Stimulated activated CD4-positive, alpha-beta T cell treated with anti-CD3 and anti-CD28 coated beads, TNF-alpha, amount 100 ng/mL, for 24 hours (primary cell): ENCODE results near the gene ZNF76.
"Not testable (repeated sequence)": the region's sequence is repeated elsewhere in the genome, so short reads cannot be mapped to it uniquely, and the experiment has no call there.

Source experiments
- DNase-seq, 3 experiments: peaks; one replicate each; pipeline ENCODE4 v3.0.0-alpha.2; 2020; ENCODE audit warnings: low read depth in 3 of 3

ZNF76 gene

GRCh38 chr6:35300848-35301247, 41.3 kb downstream of the ZNF76 start:
- no peak for DNase-seq

GRCh38 chr6:35302604-35303241, 43.2 kb downstream of the ZNF76 start:
- DNase-seq, result peak; percentile 78 to 86 (median 81)

GRCh38 chr6:35304299-35304698, 44.8 kb downstream of the ZNF76 start:
- no peak for DNase-seq

GRCh38 chr6:35305117-35305516, 45.6 kb downstream of the ZNF76 start:
- no peak for DNase-seq

- DNase-seq, result not testable (repeated sequence)
Measured at GRCh38 chr6:35307138-35307537, 47.6 kb downstream of the ZNF76 start.

GRCh38 chr6:35308543-35308942, 49.0 kb downstream of the ZNF76 start:
- DNase-seq, result not testable (repeated sequence)

- no peak for DNase-seq
Measured at GRCh38 chr6:35309611-35310264, 50.2 kb downstream of the ZNF76 start.

GRCh38 chr6:35310265-35310831, 50.8 kb downstream of the ZNF76 start:
- no peak for DNase-seq

- peak in 1 of 3 experiments; percentile 41 for DNase-seq
Measured at GRCh38 chr6:35311390-35312075, 52.0 kb downstream of the ZNF76 start.

GRCh38 chr6:35312076-35312800, 52.7 kb downstream of the ZNF76 start:
- DNase-seq, result no peak

GRCh38 chr6:35312807-35313206, 53.3 kb downstream of the ZNF76 start:
- no peak for DNase-seq

- DNase-seq, result no peak
Measured at GRCh38 chr6:35317483-35318195, 58.1 kb downstream of the ZNF76 start.

GRCh38 chr6:35318196-35319171, 58.9 kb downstream of the ZNF76 start:
- no peak for DNase-seq

GRCh38 chr6:35319346-35320030, 60.0 kb downstream of the ZNF76 start:
- DNase-seq, result no peak

- DNase-seq, result no peak
Measured at GRCh38 chr6:35320031-35320410, 60.5 kb downstream of the ZNF76 start.

- DNase-seq, result no peak
Measured at GRCh38 chr6:35321091-35321490, 61.6 kb downstream of the ZNF76 start.

GRCh38 chr6:35327349-35328027, 68.0 kb downstream of the ZNF76 start:
- peak; percentile 55 to 72 (median 56) for DNase-seq

- DNase-seq, result no peak
Measured at GRCh38 chr6:35328108-35328723, 68.7 kb downstream of the ZNF76 start.
